Mesothelial cell of epicardium (in vitro differentiated cells): ENCODE results near the gene OPRL1. TPM values are rescaled to one million over a fixed set of nuclear protein-coding genes. Genes with fewer than 3 reads are reported as not detected.

Experiments used
- DNase-seq, 2 experiments: peaks; one replicate each; pipeline ENCODE4 v3.0.0; 2021; ENCODE audit warnings: low spot score in 2 of 2; ENCODE audit not compliant: unreplicated experiment in 2 of 2
- H3K27ac Mint-ChIP-seq: 2 replicates; pipeline ENCODE4 v1.8.0; 2021; ENCODE audit warnings: mixed read lengths
- H3K27me3 Mint-ChIP-seq: 2 replicates; pipeline ENCODE4 v1.8.0; 2021; ENCODE audit warnings: low read depth, mixed read lengths
- H3K36me3 Mint-ChIP-seq: 2 replicates; pipeline ENCODE4 v1.8.0; 2021; ENCODE audit warnings: mixed read lengths
- H3K4me1 Mint-ChIP-seq: 2 replicates; pipeline ENCODE4 v1.8.0; 2021; ENCODE audit warnings: mixed read lengths
- H3K4me3 Mint-ChIP-seq: 2 replicates; pipeline ENCODE4 v1.8.0; 2021; ENCODE audit warnings: mild to moderate bottlenecking, moderate library complexity, mixed read lengths
- H3K9me3 Mint-ChIP-seq: 2 replicates; pipeline ENCODE4 v1.8.0; 2021; ENCODE audit warnings: mixed read lengths
- microRNA-seq: library from miRNA; unstranded; fragments of <30 nt; microRNA quantifications from one replicate; pipeline ENCODE4 v1.2.0, GENCODE V29; 2021; ENCODE audit warnings: inconsistent platforms, mixed read lengths
- total RNA-seq: library from RNA; stranded (reverse); gene quantifications from 3 replicates; pipeline ENCODE4 v1.2.1, GENCODE V29; 2021
- TF ChIP-seq, protein P1 (sequence below): fragments of 200-600 bp; sonication (generic); IDR thresholded peaks from one replicate; pipeline ENCODE4 v1.5.0; 2021; ENCODE audit warnings: antibody characterized with exemption; ENCODE audit not compliant: unreplicated experiment

Gene OPRL1
- total RNA-seq, 1 donor from 2014 or later: 2.5 TPM

DNA sequence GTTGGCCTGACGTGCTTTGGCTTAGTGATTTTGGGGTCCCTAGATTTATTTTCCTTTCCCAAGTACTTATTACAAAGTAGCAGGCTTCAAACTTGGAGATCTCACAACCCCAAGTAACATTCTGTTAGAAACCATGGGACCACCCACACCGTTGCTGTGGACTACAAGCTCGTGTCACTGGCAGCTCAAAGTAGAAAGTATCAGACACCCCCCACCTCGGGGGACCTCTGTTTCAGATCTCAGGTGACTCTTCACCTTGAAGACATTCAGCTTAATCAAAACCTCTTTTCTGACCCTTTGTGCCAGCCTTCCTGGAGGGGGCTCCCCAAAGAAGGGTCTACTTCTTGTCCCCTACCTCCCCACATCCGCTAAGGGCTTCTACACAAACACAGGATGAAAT is 68.7 kb downstream of the OPRL1 start:
- no peak overlapping the region for H3K27ac Mint-ChIP-seq
- peaks cover 18% of the 10 kb centered on the region for H3K27me3 Mint-ChIP-seq
- peaks cover 6% of the 10 kb centered on the region for H3K4me1 Mint-ChIP-seq
- TF ChIP-seq, protein P1, sequence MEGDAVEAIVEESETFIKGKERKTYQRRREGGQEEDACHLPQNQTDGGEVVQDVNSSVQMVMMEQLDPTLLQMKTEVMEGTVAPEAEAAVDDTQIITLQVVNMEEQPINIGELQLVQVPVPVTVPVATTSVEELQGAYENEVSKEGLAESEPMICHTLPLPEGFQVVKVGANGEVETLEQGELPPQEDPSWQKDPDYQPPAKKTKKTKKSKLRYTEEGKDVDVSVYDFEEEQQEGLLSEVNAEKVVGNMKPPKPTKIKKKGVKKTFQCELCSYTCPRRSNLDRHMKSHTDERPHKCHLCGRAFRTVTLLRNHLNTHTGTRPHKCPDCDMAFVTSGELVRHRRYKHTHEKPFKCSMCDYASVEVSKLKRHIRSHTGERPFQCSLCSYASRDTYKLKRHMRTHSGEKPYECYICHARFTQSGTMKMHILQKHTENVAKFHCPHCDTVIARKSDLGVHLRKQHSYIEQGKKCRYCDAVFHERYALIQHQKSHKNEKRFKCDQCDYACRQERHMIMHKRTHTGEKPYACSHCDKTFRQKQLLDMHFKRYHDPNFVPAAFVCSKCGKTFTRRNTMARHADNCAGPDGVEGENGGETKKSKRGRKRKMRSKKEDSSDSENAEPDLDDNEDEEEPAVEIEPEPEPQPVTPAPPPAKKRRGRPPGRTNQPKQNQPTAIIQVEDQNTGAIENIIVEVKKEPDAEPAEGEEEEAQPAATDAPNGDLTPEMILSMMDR: no peak
- H3K9me3 Mint-ChIP-seq: peaks cover 10% of the 10 kb centered on the region
- DNase-seq: no peak
- H3K36me3 Mint-ChIP-seq: no peaks in the 10 kb centered on the region
- H3K4me3 Mint-ChIP-seq: no peak overlapping the region

DNA sequence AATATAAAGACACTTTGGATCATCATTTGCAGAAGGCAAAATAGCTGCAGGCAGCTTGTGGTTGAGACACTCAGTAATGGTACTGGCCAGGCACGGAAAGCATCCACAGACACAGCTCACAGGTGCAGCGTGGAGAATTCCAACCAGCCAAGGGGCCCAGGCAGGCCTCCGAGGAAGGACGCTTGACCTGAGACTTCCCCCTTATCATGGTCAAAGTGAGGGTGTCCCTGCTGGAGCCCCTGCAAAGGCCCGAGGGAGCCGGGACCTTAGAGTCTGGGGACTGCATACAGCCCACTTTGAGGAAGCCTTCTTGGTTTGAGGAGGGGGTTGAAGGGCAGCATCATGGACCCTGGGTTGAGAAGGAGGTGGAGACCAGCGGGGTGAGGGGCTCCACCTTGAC is 69.3 kb downstream of the OPRL1 start:
- peaks cover 6% of the 10 kb centered on the region for H3K4me1 Mint-ChIP-seq
- TF ChIP-seq, protein P1: no peak
- H3K4me3 Mint-ChIP-seq: no peak overlapping the region
- no peak overlapping the region for H3K27ac Mint-ChIP-seq
- H3K9me3 Mint-ChIP-seq: peaks cover 10% of the 10 kb centered on the region
- H3K27me3 Mint-ChIP-seq: peaks cover 18% of the 10 kb centered on the region
- no peaks in the 10 kb centered on the region for H3K36me3 Mint-ChIP-seq
- no peak for DNase-seq

DNA sequence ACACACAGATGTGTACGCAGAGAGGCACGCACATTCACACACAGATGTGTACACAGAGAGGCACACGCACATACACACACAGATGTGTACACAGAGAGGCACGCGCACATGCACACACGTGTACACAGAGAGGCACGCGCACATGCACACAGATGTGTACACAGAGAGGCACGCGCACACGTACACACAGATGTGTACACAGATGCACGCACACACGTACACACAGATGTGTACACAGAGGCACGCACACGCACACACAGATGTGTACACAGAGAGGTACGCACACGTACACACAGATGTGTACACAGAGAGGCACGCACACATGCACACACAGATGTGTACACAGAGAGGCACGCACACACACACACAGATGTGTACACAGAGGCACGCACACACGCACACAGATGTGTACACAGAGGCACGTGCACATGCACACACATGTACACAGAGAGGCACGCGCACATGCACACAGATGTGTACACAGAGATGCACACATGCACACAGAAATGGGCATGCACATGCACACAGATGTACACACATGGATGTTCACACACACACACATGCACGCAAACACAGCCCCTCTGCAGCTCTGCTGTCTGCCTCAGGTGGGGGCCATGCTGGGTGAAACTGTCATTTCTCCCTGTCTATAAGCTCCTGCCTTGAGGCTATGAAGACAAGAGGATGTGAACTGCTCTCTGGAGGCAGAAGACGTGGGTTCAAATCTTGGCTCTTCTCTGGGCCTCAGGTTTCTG is 70.1 kb downstream of the OPRL1 start:
- TF ChIP-seq, protein P1: no peak
- Mint-ChIP-seq H3K27ac (no peak overlapping the region), H3K36me3 (no peaks in the 10 kb centered on the region), H3K9me3 (peaks cover 3% of the 10 kb centered on the region), H3K4me1 (peaks cover 6% of the 10 kb centered on the region), H3K27me3 (peaks cover 18% of the 10 kb centered on the region), H3K4me3 (no peak overlapping the region)
- DNase-seq: no peak

Small RNA genes within 50 kb of the gene (microRNA-seq; reads per million reads assigned to microRNA genes)
- gene MIR6813: 0.88 reads per million

Other genes starting within 250 kb of the OPRL1 start
- gene ZBTB46, start 248.8 kb upstream of the OPRL1 start, total RNA-seq: 11.3 to 11.6 TPM (median 11.6 TPM) in 3 replicates
- not detected in 3 replicates for gene ABHD16B, start 218.6 kb upstream of the OPRL1 start, total RNA-seq
- 73.1 to 77.3 TPM (median 73.8 TPM) in 3 replicates for gene TPD52L2, start 214.8 kb upstream of the OPRL1 start, total RNA-seq
- gene DNAJC5, start 185.0 kb upstream of the OPRL1 start, total RNA-seq: 40.6 to 43.2 TPM (median 41.6 TPM) in 3 replicates
- 56.8 to 60.0 TPM (median 58.0 TPM) in 3 replicates for gene UCKL1, start 123.7 kb upstream of the OPRL1 start, total RNA-seq
- 60.0 to 62.0 TPM (median 61.0 TPM) in 3 replicates for gene ZNF512B, start 110.2 kb upstream of the OPRL1 start, total RNA-seq
- gene SAMD10, start 100.4 kb upstream of the OPRL1 start, total RNA-seq: 10.3 to 11.7 TPM (median 11.4 TPM) in 3 replicates
- 65.2 to 68.2 TPM (median 65.9 TPM) in 3 replicates for gene PRPF6, start 99.0 kb upstream of the OPRL1 start, total RNA-seq
- gene C20orf204, start 43.9 kb upstream of the OPRL1 start, total RNA-seq: 2.8 to 4.2 TPM (median 3.2 TPM) in 3 replicates
- 0.23 to 0.34 TPM in 2 of 3 replicates, not detected in the other for gene SOX18, start 30.4 kb upstream of the OPRL1 start, total RNA-seq
- 77.9 to 81.3 TPM (median 81.2 TPM) in 3 replicates for gene TCEA2, start 16.9 kb upstream of the OPRL1 start, total RNA-seq
- gene RGS19, start 564 bp upstream of the OPRL1 start, total RNA-seq: 7.0 to 8.1 TPM (median 7.9 TPM) in 3 replicates
- gene LKAAEAR1, start 4.3 kb downstream of the OPRL1 start, total RNA-seq: 0.36 TPM in 1 of 3 replicates, not detected in the others
- not detected in 3 replicates for gene NPBWR2, start 27.5 kb downstream of the OPRL1 start, total RNA-seq
- 0.16 to 0.34 TPM (median 0.20 TPM) in 3 replicates for gene MYT1, start 84.4 kb downstream of the OPRL1 start, total RNA-seq
- 111 to 120 TPM (median 116 TPM) in 3 replicates for gene PCMTD2, start 175.7 kb downstream of the OPRL1 start, total RNA-seq